Transverse colon (tissue), 3 donors: ENCODE results near the gene MIDN.

Source experiments
- POLR2A ChIP-seq: fragments of 450-650 bp; IDR thresholded peaks from one replicate; pipeline ENCODE4 v1.6.1; 2016; ENCODE audit warnings: antibody characterized with exemption, mild to moderate bottlenecking, moderate library complexity
- POLR2AphosphoS5 ChIP-seq, 3 donors: sonication (generic); formaldehyde crosslinking; IDR thresholded peaks; one replicate each; pipeline ENCODE4 v1.6.1; 2016; ENCODE audit warnings: antibody characterized with exemption in 3 of 3

GRCh38 chr19:1298235-1298634 is 49.9 kb downstream of the MIDN start:
- TF ChIP-seq POLR2AphosphoS5 (IDR thresholded peaks at IDR 0.05), result no peak
- TF ChIP-seq POLR2A, result no peak
